ENCODE data around the gene EIF3C.
"Not testable (repeated sequence)": the region's sequence is repeated elsewhere in the genome, so short reads cannot be mapped to it uniquely, and the experiment has no call there.

The EIF3C gene

DNA sequence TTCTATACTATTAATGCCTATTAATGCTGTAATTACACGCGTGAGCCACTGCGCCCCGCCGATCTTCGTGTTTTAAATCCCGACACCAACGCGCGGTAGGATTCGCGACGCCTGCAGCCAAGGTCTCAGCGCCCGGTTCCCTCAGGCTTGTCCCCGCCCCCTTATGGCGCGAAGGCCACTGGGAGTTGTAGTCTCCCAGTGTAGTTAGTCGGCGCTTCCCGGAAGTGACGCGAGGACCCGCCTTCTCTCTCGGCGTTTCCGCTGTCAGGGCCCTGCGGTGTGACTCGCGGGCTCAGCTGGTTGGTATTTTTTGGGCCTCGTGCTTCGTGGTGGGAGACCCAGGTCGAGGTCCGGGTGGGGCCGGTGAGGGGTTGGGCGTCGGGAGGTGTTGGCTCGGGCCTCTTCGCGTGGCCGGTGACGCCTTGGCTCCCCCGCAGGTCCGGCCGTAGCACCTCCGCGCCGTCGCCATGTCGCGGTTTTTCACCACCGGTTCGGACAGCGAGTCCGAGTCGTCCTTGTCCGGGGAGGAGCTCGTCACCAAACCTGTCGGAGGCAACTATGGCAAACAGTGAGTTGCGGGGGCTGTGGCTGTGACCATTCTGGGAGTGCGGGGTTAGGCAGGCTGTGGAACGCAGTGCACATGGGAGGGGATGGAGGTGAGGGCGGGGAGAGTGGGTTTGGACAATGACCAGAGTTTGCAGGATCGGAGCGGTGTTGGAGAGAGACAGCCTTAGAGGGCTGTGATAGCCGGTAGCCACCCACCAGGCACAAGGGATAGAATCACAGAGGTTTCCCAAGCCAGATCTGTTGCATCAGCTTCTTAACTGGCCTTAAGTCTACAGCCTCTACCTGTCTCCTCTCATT, at the start of gene EIF3C:
EIF3C (plus strand) TSS at position 245 of the 864 bp plus-strand sequence; CDS start at position 468, 223 bp downstream.
- DNase-seq = not testable (repeated sequence)

DNA sequence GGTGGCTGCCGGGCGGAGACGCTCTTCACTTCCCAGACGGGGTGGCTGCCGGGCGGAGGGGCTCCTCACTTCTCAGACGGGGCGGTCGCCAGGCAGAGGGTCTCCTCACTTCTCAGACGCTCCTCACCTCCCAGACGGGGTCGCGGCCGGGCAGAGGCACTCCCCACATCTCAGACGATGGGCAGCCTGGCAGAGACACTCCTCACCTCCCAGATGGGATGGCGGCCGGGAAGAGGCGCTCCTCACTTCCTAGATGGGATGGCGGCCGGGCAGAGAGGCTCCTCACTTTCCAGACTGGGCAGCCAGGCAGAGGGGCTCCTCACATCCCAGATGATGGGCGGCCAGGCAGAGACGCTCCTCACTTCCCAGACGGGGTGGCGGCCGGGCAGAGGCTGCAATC, 45.0 kb upstream of the EIF3C start:
- DNase-seq = not testable (repeated sequence)

DNA sequence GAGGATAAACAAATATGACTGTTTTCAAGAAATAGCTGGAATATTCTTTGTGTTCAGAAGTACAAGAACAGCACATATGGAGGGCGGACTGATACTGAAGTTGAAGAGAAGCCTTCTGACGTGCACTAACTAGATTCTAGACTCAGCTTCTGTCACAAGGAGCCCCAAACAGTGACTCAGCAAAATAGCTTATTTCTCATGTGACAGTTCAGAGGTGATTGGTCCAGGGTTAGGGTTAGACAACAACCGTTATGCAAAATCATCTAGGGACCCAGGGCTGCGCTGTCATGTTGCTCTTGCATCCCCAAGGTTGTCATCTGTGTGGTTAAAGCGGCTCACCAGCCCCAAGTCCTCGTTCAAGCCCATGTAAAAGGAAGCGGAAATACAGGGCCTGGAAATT, 43.8 kb upstream of the EIF3C start:
- DNase-seq = not testable (repeated sequence)

- not testable (repeated sequence) for DNase-seq
Measured at GRCh38 chr16:28668199-28668598, 43.1 kb upstream of the EIF3C start.

DNA sequence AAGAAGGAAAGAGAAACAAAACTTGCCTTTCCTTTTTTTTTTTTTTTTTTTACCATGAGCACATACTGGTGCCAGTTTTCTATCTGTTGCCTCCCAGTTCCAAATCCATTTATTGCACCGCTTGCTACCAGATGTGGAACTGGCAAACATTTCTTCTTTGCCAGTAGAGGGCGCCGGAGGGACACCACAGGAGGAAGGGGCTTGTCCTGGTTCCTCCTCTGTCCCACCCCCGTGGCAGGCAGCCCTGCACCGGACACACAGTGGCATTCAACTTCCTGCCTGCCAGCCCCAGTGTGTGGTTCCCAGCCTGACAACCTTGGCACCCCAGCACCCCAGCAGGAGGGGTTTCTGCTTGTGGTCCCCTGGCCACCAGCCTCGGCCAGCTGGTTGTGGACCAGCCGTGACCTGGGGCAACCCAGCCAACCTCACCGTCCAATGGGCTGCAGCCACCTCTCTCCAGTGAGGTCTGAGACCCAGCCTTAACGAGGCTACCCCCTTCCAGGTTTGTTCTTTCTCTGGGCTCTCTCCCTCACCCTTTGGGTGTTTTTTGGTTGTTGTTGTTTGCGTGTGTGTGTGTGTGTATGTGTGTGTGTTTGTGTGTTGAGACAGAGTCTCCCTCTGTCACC, 22.8 kb upstream of the EIF3C start:
- DNase-seq = not testable (repeated sequence)

DNA sequence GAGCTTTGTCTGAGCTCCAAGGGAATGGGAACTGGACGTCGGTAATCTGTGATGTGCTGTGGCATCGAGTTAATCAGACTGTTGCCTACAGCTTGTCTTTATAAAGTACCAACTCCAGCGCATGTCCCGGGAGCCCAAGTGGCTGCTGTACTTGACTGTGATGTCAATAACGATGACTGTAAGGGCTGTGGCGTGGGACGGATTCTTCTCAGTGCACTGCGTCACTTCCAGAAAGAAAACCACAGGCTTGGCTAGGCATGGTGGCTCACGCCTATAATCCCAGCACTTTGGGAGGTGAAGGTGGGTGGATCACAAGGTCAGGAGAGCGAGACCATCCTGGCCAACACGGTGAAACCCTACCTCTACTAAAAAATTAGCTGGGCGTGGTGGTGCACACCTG, 21.8 kb upstream of the EIF3C start:
- not testable (repeated sequence) for DNase-seq

GRCh38 chr16:28691722-28692121, 19.5 kb upstream of the EIF3C start:
- not testable (repeated sequence) for DNase-seq

DNA sequence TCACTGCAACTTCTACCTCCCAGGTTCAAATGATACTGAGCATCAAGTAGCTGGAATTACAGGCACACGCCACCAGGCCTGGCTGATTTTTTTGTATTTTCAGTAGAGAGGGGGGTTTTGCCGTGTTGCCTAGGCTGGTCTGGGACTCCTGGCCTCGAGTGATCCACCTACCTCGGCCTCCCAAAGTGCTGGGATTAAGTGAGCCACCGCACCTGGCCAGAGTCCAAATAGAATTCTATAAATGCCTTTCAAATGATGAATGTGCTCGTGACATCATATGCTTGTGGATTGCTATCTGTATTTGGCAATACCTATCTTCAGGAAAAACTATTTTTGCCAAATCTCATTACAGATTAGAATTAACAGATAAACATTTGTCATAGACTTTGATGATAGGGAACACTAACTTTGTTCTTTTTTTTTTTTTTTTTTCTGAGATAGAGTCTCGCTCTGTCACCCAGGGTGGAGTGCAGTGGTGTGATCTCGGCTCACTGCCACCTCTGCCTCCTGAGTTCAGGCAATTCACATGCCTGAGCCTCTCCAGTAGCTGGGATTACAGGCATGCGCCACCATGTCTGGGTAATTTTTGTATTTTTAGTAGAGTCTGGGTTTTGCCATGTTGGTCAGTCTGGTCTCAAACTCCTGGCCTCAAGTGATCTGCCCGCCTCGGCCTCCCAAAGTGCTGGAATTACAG, 17.9 kb upstream of the EIF3C start:
- DNase-seq = not testable (repeated sequence)

GRCh38 chr16:28699792-28700191, 11.5 kb upstream of the EIF3C start:
- DNase-seq = not testable (repeated sequence)

- DNase-seq = not testable (repeated sequence)
Measured at GRCh38 chr16:28700349-28700748, 10.9 kb upstream of the EIF3C start.

DNA sequence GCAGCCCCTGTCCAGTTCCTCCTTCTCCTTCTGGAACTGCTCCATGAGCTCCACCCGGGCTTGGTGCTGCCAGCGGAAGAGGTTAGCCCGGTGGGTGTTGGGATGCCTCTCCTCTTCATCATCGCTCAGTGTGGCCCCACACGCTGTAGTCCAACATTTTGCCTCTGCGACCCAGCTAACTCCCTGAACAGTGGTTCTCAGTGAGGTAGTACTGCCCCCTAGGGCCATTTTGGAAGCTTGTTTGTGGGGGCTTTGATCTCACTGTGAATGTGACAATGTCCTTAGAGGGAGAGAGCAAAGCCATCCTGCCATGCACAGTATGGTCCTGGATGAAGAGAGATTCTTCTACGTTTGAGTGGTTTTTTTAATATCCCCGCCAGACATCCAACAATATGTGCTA, 9.9 kb upstream of the EIF3C start:
- DNase-seq = not testable (repeated sequence)

GRCh38 chr16:28704246-28704645, 7.0 kb upstream of the EIF3C start:
- DNase-seq = not testable (repeated sequence)

GRCh38 chr16:28722852-28723650, 11.8 kb downstream of the EIF3C start:
- not testable (repeated sequence) for DNase-seq

- not testable (repeated sequence) for DNase-seq
Measured at GRCh38 chr16:28731253-28731652, 20.0 kb downstream of the EIF3C start.

- not testable (repeated sequence) for DNase-seq
Measured at GRCh38 chr16:28732455-28733124, 21.3 kb downstream of the EIF3C start.

DNA sequence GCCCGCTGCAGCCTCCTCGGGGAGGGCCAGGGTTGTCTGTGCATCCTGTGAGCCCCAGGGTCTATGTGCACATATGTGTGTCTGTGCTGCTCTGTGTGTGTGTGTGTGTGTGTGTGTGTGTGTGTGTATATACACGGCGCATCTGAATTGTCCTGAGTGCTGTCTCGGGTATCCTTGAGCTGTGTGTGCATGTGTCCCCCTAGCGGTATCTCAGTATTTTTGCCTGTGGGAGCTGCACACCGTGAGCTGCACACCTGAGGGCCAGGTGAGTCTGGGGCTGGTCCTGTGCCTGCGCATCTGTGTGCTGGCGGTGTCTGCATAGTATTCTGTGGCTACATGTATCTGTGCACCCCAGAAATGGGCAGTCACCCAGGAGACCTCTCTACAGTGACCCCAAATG, 28.5 kb downstream of the EIF3C start:
- not testable (repeated sequence) for DNase-seq

GRCh38 chr16:28740631-28741030, 29.4 kb downstream of the EIF3C start:
- not testable (repeated sequence) for DNase-seq

DNA sequence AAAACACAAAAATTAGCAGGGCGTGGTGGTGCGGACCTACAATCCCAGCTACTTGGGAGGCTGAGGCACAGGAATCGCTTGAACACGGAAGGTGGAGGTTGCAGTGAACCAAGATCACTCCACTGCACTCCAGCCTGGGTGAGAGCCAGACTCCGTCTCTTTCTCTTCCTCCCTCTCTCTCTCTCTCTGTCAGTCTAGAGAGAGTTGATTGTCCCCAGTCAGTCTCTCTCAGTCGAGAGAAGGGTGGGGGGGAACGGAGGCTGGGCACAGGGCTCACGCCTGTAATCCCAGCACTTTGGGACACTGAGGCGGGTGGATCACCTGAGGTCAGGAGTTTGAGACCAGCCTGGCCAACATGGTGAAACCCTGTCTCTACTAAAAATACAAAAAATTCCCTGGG, 30.0 kb downstream of the EIF3C start:
- not testable (repeated sequence) for DNase-seq

DNA sequence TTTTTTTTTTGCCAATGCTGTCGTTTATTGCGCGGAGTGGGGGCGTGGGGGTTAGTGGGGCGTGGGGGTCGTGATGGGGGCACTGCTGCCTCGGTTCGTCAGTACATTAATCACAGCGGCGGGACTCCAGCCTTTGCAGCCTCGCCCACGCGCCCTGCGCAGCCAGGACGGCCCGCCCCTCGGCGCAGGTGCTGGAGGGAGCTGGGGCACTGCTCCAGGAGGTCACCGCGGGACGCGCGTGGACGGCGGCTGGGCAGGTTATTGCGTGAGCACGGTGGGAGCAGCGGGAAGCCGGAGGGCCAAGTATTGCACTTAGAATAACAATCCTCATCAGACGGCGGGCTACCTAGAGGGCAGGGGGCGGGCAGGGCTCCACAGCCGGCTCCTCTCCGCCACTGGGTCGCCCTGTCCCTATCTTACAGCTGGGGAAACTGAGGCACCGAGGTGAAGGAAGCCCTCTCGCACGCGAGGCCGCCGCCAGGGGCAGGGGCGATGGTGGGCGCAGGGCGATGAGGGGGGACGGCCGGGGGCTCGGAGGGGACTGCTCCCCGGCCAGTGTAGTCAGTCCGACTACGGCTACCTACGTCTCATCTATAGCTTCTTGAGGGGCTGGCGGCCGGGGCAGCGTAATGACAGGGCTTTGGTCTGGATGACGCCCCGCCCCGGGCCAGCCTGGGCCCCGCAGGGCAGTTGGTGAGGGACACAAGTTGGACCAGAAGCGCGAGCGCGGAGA, 35.5 kb downstream of the EIF3C start:
- DNase-seq = not testable (repeated sequence)

DNA sequence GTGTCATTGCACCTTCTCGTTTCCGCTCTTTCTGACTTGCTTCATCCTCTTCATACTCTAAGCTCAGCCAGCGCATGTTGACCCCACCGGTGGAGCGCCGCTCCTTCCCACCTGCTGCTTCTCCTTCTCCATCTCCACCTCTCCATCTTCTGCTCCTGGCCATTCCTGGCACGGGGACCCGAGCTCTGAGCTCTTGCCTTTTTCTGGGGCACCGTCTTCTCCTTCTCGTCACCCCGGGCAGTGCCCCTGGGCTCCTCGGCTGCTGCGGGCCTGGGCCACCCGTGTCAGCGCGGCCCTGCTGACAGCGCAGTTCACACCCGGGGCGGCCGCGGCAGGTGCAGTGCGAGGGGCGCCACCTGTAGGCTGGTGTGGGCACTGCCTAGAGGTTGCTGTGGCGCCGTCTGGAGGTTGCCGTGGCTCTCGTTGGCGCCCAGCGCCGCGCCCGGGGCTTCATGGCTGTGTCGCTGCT, 38.8 kb downstream of the EIF3C start:
- peak; percentile 73 for DNase-seq

DNA sequence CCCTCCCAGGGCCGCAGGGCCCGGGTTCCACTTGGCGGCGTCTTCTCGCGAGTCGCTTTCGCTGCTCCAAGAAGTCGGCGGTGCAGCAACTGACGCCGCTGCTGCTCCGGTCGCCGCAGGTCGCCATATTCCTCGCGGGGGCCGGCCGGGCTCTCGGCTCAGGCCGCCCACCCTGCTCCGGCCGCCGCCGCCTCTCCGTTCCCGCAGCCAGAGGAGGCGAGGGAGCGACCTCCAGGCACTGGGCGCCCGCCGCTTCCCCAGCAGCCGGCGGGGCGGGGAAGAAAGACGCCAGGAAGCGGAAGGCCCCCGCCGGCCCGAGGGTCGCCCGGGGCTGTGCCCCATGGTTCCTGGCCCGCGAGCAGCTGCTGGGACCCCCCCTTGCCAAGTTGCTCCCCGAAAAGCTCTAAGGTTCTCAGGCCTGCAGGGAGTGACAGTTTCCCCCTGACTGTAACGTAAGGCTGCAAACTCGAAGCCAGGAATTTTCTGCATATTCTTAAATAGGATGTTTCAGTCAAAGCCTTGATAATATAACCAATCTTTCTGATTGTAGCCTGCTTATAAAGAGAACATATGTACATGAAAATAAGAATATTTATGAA, 39.3 kb downstream of the EIF3C start:
- not testable (repeated sequence) for DNase-seq

Measured in activated CD8-positive, alpha-beta memory T cell treated with anti-CD3 and anti-CD28 coated beads for 24 hours (primary cell).